ENCODE measurements around the gene XRCC1. TPM values are rescaled to one million over a fixed set of nuclear protein-coding genes. Genes with fewer than 3 reads are reported as not detected.
"Not testable (repeated sequence)": the region's sequence is repeated elsewhere in the genome, so short reads cannot be mapped to it uniquely, and the experiment has no call there.

The XRCC1 gene
- polyA plus RNA-seq, 3 donors: 56.4 to 66.0 (median 59.1) TPM

DNA sequence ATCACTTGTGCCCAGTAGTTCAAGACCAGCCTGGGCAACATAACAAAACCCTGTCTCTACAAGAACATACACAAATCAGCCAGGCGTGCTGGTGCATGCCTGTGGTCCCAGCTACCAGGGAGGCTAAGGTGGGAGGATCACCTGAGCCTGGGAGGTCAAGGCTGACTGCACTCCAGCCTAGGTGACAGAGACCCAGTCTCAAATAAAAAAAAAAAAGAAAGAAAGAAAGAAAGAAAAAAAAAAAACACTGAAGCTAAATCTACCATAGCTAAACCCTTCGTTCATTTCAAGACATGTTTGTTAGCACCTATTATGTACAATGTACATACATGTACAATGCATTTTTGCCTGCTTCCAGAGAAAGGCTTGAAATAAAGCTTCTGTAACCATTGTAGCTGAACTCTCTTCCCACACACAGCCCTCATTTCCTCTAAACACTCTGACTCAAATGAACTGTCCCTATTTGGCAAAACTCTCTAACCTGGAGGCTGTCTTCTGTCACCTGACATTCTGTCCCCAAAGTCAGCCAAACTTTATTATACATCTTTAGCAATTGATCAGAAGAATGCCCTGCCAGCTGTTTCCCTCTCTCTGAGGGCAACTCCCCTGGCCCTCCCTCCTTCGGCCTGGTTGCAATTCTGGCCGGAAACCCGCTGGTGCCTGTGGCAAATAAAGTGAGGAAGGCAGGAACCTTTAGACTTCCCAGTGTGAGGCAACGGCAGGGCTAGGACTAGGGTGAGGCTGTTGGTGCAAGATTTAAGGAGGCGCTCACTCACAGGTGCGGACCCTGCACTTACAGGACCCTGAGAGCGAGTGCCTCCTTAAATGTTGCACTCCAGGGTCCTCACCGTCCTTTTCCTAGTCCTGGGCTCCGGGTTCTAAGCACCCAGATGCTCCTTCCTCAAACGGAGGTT, 50.1 kb downstream of the XRCC1 start:
- no peak for DNase-seq (ENCODE audit: low read depth in 3 of 3, low spot score in 2 of 3)

DNA sequence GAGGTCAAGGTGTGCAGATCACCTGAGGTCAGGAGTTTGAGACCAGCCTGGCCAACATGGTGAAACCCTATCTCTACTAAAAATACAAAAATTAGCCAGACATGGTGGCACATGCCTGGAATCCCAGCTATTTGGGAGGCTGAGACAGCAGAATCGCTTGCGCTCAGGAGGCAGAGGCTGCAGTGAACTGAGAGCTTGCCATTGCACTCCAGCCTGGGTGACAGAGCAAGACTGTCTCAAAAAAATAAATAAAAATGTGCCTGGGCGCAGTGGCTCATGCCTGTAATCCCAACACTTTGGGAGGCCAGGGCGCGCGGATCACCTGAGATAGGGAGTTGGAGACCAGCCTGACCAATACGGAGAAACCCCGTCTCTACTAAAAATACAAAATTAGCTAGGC, 51.6 kb downstream of the XRCC1 start:
- not testable (repeated sequence) for DNase-seq (ENCODE audit: low read depth in 3 of 3, low spot score in 2 of 3)

DNA sequence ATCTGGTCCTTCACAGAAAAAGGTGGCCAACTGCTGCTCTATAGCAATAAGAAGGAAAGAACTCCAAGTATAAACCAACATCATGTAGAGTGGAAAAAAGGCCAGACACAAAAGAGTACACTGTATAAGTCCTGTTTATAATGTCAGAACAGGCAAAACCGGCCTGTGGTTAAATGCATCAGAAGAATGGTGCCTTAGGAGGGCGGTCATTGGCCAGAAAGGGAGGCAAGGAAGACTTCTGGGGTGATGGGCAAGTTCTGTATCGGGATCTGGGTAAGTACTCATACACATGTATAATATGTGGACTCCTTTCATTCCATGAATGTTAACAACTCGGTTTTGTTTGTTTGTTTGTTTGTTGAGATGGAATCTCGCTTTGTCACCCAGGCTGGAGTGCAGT, 52.4 kb downstream of the XRCC1 start:
- no peak for DNase-seq (ENCODE audit: low read depth in 3 of 3, low spot score in 2 of 3)

DNA sequence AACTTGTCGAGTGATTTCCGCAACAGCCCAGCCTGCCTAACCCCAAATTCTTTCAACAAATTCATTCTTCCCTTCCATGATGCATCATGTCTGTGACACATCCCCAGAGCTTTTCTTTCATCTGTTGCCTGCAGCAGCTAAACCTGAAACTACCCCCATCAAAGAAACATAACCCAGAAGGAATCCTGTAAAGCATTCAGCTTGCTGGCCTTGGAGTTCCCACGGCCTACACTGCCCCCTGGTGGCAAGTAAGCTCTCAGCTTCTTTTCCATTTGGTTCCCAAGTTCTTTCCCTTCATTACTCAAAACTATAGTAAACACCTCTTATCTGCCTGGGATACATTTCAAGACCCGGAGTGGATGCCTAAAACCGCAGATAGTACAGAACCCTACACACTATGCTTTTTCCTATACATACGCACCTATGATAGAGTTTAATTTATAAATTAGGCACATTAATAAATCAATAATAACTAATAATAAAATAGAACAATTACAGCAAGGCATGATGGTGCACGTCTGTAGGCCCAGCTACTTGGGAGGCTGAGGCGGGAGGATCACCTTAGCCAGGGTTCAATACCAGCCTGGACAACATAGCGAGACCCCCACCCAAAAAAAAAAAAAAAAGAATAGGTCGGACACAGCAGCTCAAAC, 55.8 kb downstream of the XRCC1 start:
- DNase-seq (ENCODE audit: low read depth in 3 of 3, low spot score in 2 of 3): no peak

DNA sequence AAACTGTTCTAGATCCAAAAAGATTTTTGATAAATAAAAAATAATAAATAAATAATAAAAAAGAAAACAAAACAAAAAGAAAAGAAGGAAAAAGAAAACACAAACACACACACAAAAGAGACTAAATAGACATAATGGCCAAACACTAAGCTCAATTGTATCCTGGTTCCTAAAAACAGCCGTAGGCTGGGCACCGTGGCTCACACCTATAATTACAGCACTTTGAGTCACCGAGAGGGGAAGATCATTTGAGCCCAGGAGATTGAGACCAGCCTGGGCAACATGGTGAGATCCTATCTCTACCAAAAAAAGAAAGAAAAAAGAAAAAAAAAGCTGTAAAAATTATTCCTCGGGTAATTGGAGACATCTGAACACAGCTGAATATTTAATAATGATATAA, 57.3 kb downstream of the XRCC1 start:
- DNase-seq (ENCODE audit: low read depth in 3 of 3, low spot score in 2 of 3): no peak

DNA sequence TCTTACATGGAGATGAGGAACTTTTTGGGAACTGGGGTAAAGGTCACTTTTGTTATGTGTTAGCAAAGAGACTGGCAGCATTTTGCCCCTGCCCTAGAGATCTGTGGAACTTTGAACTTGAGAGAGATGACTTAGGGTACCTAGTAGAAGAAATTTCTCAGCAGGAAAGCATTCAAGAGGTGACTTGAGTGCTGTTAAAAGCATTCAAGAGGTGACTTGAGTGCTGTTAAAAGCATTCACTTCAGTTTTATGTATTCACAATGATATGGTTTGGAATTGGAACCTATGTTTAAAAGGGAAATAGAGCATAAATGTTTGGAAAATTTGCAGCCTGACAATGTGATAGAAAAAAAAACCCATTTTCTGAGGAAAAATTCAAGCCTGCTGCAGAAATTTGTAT, 62.9 kb downstream of the XRCC1 start:
- not testable (repeated sequence) for DNase-seq (ENCODE audit: low read depth in 3 of 3, low spot score in 2 of 3)

DNA sequence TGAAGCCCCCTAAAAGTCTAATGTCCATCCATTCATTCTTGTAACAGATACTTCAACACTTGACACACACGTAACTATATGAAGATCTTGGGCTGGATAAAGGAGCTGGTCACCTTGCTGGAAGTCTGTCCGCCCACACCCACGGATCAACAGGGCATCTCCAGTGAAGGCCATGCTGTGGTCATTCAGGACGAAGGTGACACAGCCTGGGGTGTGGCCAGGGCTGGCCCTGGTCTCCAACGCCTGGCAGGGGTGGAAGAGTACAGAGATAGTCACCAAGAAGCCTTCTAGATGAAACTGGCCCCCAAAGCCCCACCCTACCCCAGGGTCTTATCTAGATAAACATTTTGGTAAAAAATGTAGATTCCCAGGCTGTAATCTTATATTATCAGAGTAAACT, 64.0 kb downstream of the XRCC1 start:
- no peak for DNase-seq (ENCODE audit: low read depth in 3 of 3, low spot score in 2 of 3)

DNA sequence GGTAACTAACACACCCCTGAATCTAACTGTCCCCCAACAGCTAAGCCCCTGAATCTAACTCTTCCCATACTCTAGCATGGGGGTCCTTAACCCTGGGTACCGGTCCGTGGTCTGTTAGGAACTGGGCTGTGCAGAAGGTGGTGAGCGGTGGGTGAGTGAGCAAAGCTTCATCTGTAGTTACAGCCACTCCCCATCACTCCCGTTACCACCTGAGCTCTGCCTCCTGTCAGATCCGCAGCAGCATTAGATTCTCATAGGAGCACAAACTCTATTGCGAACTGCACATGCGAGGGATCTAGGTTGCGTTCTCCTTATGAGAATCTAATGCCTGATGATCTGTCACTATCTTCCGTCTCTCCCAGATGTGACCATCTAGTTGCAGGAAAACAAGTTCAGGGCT, 64.6 kb downstream of the XRCC1 start:
- no peak for DNase-seq (ENCODE audit: low read depth in 3 of 3, low spot score in 2 of 3)

DNA sequence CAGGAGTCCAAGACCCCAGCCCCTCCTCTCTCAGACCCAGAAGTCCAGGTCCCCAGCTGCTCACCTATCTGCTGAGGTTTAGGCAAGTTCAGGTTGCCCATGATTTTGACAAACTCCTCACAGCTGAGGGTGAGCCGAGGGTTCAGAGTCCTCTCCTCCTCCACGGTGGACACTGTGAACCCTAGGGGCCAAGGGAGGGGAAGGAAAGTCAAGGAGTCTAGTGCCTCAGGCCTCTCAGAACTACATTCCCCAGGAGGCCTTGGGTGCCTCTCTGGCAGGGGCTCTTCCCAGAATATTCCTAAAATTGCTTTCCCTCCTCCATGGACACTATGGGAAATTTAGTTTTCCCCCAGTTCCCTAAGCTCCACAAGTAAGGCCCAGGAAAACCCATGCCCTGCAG, 67.4 kb downstream of the XRCC1 start:
- DNase-seq (ENCODE audit: low read depth in 3 of 3, low spot score in 2 of 3): no peak

DNA sequence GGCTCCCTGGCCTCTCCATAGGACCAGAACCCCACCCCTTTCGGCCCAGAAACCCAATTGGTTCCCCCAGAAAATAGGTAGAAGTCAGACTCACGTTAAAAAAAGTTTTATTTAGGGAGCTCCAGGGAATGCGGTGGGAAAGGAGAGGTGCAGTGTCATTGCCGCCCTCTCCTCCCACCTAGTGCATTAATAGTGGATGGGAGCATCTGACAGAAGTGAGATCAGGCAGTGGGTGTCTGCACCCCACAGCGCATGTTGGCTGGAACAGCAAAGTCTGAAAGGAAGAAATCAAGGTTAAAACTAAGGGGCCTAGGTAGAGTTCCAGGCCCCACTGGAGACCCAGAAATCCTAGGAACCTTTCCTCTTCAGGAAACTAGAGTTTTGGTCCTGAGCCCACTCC, 68.7 kb downstream of the XRCC1 start:
- DNase-seq (ENCODE audit: low read depth in 3 of 3, low spot score in 2 of 3): no peak

DNA sequence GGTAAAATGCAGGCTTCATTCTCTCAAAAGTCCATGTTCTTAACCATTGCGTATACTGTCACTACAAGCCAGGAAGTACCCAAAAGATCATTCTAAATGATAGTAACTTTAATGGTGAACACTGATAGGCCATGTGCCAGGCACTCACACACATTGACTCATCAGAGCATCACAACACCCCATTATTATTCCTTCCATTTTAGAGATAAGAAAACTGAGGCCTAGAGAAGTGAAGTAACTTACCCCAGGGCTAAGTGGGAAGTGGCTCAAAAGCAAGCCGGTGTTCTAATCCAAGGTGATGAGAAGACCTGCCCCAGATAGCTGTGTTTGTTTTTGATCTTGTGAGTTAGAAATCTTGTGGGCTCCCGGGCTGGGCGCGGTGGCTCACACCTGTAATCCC, 69.4 kb downstream of the XRCC1 start:
- no peak for DNase-seq (ENCODE audit: low read depth in 3 of 3, low spot score in 2 of 3)

DNA sequence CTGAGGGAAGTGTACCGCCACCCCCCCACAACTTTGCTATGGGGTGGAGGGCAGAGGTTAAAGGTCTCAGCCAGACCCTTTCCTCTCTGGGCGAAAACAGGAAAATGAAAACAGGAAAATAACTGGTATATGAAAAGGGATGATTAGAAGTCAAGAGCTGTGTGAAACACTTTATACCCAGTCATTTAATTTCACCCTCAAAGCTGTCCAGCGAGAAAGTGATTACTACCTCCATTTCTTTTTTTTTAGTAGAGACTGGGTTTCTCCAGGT, 70.2 kb downstream of the XRCC1 start:
- no peak for DNase-seq (ENCODE audit: low read depth in 3 of 3, low spot score in 2 of 3)

DNA sequence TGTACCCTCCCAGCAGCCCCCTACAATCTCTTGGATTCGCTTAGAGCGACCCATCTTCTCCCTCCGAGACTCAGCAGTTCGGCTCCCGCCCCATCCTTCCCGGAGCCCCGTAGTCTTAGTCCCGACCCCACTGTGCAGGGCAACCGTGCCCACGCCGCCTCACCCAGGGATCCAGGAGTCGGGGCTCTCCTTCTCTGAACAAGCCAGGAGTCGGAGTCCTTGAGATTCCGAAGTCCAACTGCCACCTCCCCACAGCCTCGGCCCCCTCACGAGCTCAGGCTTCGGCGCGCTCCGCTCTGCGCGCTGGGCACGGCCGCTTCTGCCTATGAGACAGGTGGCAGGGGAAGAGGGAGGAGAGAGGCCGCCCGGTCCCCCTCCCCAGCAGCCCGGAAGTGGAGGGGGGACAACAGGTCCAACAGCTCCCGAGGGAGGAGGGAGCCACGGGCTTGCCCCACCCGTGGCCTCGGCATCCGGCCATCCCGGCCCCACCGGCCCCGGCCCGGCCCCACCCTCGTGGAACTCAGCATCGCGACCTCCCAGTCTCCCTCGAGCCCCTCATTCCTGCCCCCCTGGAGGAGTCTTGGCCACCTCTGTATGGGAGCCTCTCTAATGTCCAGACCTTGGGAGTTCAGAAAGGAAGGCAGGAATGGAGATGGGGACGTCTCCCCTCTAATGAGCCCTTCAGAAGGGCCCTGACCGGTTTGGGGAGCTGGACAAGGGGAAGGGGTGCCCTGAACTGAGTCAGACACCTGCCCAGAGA, 70.7 kb downstream of the XRCC1 start, which contains the start of gene PHLDB3:
Gene PHLDB3, minus strand, starts transcription at position 321 of the 760 bp plus-strand sequence. CDS start 628 bp downstream, outside the sequence.
- DNase-seq (ENCODE audit: low read depth in 3 of 3, low spot score in 2 of 3): no peak

DNA sequence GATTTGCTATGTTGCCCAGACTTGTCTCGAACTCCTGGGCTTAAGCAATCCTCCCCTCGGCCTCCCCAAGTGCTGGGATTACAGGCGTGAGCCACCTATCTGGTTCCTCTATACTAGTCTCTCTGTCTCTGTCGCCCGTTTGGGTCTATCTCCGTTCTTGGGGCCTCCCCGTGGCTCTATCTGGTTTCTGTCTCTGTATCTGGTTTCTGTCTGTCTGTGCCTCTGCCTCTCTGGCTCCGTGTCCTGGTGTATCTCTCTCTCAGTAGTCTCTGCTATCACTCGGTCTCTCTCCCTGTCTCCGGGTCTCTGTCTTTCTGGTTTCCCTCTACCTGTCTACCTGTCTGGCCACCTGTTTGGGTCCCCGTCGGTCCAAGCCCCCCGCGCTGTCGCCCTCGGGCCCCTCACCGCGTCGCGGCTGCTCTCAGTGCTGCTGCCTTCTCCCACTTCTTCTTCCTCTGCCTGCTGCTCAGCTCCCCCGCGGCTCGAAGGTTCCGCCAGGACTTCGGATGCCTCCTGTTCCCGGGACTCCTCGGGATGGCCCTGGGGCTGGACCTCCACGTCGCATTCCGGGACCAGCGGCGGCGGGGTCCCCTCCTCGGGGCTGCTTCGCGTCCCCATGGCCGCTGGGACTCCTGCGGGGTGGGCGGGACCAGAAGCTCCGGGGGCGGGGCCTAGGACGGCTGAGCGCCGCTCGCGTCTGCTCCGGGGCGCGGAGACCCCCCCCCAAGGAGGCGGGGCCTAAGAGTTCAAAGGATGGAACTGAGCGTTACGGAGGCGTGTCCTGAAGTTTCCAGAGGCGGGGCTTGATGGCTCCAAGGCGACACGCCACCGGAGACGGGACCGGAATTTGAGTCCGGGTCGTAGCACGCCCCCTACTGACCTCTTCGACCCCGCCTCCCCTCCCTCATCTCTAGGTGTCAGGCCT, 71.6 kb downstream of the XRCC1 start:
- peak in 2 of 3 donors; percentile 88 to 90 for DNase-seq (ENCODE audit: low read depth in 3 of 3, low spot score in 2 of 3)

DNA sequence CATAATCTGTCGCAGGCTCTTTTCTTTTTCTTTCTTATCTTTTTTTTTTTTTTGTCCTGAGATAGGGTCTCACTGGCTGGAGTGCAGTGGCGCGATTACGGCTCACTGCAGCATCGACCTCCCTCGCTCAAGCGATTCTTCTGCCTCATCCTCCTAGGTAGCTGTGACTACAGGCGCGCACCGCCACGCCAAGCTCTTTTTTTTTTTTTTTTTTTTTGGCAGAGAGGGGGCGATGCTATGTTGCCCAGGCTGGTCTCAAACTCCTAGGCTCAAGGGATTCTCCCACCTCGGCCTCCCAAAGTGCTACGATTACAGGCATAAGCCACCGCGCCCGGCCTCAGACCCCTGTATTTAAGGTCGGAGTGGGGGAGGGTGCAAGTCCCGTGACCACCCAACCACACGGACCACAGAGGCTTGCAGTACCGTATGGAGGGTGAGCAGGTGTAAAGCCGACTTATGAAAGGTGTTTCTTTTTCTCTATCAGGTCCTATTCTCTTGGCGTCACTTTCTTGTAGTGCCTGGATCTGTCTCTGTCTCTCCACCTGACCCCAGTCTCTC, 72.8 kb downstream of the XRCC1 start:
- DNase-seq (ENCODE audit: low read depth in 3 of 3, low spot score in 2 of 3): no peak

DNA sequence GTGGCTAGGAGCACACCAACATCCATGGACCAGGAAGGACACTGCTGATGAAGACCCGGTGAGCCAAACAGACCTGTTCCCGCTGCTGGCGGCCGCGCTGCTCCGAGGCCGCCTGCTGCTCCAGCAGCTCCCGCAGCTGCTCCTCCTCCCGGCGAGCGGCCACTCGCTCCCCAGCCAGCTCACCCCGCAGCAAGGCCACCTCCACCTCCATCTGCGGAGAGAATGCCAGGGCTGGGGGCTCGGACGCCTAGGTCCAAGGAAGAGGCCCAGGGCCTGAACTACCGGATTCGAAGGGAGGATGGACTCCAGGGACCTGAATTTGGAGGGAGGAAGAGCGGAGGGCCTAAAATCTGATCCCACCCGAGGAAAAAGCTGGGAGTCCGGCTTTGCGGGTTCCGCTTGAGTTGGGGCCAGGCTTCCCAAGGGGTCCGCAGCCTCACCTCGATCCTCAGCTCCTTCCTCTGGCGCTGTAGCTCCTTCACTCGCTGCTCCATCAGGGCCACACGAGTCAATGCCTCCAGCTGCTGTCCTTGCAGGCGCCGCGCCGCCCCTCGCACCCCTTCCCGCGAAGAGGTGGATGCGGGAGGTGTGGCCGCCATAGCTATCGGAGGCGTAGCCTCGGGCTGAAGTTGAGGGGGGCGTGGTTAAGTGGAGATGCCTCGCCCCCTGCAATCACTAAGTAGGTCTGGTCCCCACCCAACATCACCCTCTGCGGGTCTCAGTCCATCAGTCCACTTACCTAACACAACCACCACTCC, 73.5 kb downstream of the XRCC1 start:
- DNase-seq (ENCODE audit: low read depth in 3 of 3, low spot score in 2 of 3): no peak

DNA sequence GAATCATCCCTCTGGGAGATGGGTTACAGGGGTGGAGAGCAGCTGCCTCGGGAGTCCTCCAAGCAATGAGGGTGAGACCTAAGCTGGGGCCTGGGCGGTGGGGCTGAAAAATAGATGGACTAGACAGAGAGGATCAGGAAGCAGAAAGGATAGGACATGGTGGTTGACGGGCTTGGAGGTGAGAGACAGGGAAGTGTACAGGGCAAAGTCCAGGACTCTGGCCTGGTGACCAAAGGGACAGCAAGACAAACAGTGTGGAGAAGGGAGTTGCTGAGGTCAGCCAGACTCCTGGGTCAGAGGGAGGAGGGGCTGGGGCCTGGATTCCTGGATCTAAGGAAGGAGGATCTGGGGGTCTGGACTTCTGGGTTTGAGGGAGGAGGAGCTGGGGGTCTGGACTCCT, 76.3 kb downstream of the XRCC1 start:
- no peak for DNase-seq (ENCODE audit: low read depth in 3 of 3, low spot score in 2 of 3)

DNA sequence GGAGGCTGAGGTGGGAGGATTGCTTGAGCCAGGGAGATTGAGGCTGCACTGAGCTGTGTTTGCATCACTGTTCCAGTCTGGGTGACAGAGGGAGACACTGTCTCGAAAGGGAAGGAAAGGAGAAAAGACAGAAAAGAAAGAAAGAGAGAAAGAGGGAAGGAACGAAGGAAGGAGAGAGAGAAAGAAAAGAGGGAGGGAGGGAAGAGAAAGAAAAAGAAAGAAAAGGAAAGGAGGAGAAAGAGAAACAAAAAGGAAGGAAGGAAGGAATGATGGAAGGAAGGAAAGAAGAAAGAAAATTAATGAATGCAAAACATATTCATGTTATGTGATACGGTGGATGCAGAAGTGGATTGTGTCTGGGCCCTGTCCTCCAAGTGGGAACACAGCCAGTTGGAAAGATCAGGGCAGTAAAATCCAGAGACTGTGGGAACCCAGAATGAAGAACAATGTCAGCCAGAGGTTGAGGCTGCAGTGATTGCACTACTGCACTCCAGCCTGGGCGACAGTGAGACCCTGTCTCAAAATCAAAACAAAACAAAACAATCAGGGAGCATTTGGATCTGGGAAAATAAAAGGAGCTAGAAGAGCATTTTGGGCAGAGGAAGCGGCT, 77.0 kb downstream of the XRCC1 start:
- no peak for DNase-seq (ENCODE audit: low read depth in 3 of 3, low spot score in 2 of 3)

DNA sequence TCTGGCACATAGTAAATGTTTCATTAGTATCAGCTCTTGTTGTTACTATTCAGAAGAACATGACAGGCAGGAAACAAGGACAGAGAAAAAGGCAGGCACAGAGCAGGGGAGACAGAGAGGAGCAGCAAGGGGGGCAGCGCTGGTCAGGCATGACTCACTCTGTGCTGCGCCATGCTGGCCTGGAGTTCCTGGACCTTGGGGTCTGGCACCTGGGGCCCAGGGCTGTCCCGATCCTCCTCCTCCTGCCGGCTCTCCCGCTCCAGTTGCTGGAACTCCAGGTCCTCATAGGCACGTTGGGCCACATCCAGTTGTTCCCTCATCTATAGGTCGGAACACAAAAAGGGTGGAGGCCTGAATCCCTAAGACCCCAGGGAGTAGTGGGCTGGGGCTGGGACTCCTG, 78.4 kb downstream of the XRCC1 start:
- DNase-seq (ENCODE audit: low read depth in 3 of 3, low spot score in 2 of 3): no peak
